ENCODE measurements around the gene FAM107B. TPM values are rescaled to one million over a fixed set of nuclear protein-coding genes. Genes with fewer than 3 reads are reported as not detected.

The FAM107B gene
- total and polyA plus RNA-seq, 10 of the 15 experiments (the other 5 are each of a cell fraction or from before 2014, with no cell fraction given), result 22.9 to 162 (median 86.6) TPM

DNA sequence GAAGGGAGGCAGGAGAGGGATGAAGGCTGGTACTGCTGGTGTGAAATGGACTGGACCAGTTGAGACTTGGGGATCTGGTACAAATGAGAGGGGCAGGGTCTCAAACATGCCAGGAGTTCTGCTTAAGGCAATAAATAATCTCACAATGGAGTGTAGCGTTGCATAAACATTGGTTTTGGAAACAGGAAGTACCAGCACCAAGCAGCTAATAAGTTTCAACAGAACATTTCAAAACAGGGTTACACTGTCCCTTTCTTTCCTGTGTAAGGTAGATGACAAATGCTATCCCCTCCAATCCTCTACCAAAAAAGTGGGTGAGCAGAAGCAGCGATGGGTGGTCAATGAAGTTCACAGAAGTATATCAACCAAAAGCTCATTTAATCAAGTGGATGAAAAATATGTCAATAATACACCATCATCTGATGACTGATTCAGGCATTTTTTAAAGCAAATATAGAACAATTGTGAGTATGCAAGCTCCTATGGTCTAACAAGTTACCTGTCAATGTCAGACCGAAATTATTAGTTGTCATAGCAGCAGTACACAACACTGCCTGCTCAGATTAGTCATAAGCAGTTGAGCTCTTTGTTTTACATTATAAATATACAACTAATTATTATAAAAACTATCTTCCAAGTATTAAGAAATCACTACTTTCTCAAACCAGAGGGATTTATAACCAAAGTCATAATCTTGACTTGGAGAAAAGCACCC, 220.0 kb downstream of the FAM107B start (continued):
- TF ChIP-seq CHD4 (IDR thresholded peaks at IDR 0.05), result no peak
- no peak for TF ChIP-seq TBL1XR1 (IDR thresholded peaks at IDR 0.05; ENCODE audit: low read depth, low read length)
- TF ChIP-seq BMI1 (IDR thresholded peaks at IDR 0.05; ENCODE audit: borderline replicate concordance), result no peak
- TF ChIP-seq EP300 (IDR thresholded peaks at IDR 0.05; ENCODE audit: borderline replicate concordance in 1 of 2, control insufficient read depth in 1 of 2, low read depth in 2 of 2, low read length in 2 of 2), result 0 out of 4 replicates have a peak, but pooled peaks of 1 of the 2 experiments have one; percentile 14
- TF ChIP-seq IRF4 (IDR thresholded peaks at IDR 0.05; ENCODE audit: low read depth, low read length), result no peak
- 0 out of 3 replicates have a peak, but pooled peaks have one; percentile 21 for TF ChIP-seq POU2F2 (IDR thresholded peaks at IDR 0.05; ENCODE audit: borderline replicate concordance, low read depth, low read length)
- TF ChIP-seq SUPT20H (IDR thresholded peaks at IDR 0.05; ENCODE audit: borderline replicate concordance, control insufficient read depth, low read depth, low read length), result no peak
- TF ChIP-seq, protein P1, sequence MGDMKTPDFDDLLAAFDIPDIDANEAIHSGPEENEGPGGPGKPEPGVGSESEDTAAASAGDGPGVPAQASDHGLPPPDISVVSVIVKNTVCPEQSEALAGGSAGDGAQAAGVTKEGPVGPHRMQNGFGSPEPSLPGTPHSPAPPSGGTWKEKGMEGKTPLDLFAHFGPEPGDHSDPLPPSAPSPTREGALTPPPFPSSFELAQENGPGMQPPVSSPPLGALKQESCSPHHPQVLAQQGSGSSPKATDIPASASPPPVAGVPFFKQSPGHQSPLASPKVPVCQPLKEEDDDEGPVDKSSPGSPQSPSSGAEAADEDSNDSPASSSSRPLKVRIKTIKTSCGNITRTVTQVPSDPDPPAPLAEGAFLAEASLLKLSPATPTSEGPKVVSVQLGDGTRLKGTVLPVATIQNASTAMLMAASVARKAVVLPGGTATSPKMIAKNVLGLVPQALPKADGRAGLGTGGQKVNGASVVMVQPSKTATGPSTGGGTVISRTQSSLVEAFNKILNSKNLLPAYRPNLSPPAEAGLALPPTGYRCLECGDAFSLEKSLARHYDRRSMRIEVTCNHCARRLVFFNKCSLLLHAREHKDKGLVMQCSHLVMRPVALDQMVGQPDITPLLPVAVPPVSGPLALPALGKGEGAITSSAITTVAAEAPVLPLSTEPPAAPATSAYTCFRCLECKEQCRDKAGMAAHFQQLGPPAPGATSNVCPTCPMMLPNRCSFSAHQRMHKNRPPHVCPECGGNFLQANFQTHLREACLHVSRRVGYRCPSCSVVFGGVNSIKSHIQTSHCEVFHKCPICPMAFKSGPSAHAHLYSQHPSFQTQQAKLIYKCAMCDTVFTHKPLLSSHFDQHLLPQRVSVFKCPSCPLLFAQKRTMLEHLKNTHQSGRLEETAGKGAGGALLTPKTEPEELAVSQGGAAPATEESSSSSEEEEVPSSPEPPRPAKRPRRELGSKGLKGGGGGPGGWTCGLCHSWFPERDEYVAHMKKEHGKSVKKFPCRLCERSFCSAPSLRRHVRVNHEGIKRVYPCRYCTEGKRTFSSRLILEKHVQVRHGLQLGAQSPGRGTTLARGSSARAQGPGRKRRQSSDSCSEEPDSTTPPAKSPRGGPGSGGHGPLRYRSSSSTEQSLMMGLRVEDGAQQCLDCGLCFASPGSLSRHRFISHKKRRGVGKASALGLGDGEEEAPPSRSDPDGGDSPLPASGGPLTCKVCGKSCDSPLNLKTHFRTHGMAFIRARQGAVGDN (IDR thresholded peaks at IDR 0.05), result no peak
- TF ChIP-seq EZH2 (IDR thresholded peaks at IDR 0.05; ENCODE audit: borderline replicate concordance, control insufficient read depth, low read depth, low read length), result no peak
- no peak for TF ChIP-seq TAF1 (IDR thresholded peaks at IDR 0.05; ENCODE audit: borderline replicate concordance, low read depth, low read length)

Data from GM12878 (cell line).